NCI-H2227 treated with DMSO at 0.1 percent for 48 hours (cell line): ENCODE measurements around the gene PPM1N.

Experiments
- DNase-seq: peaks from one replicate; lab custom pipeline; 2025; lab: John Stamatoyannopoulos, UW

PPM1N gene, protein sequence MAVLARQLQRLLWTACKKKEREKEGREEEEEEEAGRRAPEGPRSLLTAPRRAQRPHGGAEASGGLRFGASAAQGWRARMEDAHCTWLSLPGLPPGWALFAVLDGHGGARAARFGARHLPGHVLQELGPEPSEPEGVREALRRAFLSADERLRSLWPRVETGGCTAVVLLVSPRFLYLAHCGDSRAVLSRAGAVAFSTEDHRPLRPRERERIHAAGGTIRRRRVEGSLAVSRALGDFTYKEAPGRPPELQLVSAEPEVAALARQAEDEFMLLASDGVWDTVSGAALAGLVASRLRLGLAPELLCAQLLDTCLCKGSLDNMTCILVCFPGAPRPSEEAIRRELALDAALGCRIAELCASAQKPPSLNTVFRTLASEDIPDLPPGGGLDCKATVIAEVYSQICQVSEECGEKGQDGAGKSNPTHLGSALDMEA

DNA sequence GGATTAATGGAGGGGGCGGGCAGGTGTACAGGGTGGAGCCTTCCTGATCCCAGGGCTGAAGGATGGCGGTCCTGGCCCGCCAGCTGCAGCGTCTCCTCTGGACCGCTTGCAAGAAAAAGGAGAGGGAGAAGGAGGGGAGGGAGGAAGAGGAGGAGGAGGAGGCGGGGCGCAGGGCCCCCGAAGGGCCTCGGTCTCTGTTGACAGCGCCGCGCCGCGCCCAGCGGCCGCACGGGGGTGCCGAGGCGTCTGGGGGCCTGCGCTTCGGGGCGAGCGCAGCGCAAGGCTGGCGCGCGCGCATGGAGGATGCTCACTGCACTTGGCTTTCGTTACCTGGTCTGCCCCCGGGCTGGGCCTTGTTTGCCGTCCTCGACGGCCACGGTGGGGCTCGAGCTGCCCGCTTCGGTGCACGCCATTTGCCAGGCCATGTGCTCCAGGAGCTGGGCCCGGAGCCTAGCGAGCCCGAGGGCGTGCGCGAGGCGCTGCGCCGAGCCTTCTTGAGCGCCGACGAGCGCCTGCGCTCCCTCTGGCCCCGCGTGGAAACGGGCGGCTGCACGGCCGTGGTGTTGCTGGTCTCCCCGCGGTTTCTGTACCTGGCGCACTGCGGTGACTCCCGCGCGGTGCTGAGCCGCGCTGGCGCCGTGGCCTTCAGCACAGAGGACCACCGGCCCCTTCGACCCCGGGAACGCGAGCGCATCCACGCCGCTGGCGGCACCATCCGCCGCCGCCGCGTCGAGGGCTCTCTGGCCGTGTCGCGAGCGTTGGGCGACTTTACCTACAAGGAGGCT, at the start of gene PPM1N:
Gene PPM1N (plus strand): TSS at position 33 of the 785 bp plus-strand sequence. CDS start 30 bp downstream, at position 63.
- DNase-seq: no peak

DNA sequence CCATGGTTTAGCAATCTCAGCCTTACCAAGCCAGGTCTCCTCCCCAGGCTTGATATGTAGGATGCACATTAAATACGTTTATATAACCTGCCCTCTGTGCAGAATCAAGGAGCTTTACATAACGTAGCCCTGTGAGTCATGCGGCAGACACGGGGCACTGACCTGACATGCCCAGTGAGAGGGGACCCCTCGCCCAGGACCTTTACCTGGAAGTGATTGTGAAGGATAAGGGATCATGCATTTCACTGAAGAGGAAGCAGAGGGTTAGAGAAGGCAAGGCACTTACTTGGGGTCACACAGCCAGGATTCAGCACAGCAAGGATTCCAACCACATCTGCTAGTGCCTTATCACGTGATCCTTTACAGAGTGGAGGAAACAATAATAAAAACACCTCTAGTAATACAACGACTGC, 49.4 kb upstream of the PPM1N start:
- DNase-seq: no peak

DNA sequence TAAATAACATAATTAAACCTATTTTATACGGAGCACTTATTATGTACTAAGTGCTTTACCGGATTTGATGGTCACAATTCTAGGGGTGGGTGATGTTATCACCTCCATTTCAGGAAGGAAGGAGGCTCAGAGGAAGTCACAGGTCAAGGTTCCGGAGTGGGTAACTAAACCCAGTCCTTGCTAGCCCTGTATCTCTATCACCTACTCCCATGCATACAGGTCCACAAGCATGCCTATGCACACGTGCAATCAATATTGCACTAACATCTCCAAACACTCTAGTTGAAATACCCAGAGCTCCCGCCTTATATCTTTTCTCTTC, 48.3 kb upstream of the PPM1N start:
- no peak for DNase-seq

DNA sequence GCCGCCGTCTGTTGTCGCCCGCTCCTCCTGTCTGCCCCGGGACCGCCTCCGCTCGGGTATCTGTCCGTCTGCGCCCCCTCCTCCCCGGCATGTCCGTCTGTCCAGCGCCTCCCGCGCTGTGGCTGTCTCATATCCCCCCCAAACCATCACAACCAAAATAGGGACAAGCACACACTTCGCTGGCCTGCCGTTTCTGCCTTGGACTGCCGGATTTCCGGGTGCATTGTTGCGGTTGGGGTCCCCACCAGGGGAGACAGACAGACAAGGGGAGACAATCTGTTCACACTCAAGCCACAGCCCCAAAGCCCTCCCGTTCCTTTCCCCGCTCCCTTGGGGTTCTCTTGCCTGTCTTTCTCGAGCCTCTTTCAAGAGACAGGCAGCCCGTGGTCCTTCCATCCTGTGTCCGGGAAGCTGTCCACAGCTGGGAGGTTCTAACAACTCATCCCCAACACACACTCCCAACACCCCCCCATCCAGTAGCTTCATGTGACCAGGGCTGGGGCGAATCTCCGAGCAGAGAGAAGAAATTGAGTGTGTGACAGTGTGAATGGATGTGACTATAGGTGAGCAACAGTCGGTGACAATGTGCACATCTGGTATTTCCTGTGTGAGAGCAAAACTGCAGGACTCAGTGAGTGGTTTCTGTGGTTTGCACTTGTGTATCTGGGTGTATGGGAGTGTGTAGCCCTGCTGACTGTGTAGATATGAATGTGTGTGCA, 47.0 kb upstream of the PPM1N start:
- DNase-seq: no peak

DNA sequence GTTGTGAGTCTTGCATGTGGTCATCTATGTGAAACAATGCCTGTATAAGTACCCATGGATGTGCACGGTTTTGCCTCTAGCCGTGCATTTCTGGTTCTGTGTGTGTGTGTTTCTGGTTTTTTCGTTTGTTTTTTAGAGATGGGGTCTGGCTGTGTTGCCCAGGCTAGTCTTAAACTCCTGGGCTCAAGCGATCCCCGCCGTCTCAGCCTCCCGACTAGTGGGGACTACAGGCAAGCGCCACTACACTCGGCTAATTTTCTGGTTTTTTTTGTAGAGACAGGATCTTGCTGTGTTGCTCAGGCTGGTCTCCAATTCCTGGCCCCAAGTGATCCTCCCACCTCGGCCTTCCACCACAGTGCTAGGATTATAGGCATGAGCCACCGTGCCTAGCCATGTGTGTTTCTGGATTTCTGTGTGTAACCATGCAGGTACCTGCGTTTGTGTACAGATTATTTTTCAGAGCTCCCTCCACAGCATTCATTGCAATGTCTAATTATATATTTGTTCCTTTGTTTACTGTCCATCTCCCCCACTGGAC, 46.3 kb upstream of the PPM1N start:
- no peak for DNase-seq

DNA sequence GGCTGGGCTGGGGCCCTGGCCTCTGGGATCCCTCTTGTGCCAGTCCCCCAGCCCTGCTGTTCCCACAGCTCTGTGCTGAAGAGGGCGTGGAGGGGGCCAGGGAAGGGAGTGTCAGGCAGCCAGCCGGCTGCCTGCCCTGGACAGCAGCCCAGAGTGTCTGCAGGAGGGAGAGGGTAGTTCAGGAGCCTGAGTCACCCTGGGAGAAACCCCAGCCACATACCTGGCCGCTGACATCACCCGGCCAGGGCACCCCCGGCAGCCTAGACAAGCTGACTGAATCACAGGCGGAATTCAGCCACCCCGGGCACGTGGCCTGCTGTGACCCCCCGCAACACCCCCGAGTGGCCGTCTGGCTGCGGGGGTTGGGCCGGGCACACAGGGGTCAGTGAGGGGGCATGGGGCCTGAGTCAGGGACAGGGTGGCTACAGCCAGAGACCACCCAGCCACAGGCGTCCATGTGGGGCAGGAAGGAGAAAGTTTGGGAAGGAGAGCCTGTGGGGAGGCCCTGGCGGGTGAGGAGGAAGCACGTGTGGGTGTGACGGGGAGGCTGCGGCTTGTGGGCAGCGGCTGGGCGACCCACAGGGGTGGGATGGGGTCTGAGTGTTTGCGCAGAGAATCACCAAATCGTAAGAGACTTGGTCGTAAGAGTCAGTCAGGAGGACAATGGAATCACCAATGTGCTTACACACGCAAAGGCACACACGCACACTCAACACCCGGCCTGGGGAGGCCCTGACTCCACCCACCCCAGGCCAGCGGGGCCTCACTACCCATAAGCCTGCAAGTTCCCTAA, 42.3 kb upstream of the PPM1N start:
- DNase-seq: no peak

DNA sequence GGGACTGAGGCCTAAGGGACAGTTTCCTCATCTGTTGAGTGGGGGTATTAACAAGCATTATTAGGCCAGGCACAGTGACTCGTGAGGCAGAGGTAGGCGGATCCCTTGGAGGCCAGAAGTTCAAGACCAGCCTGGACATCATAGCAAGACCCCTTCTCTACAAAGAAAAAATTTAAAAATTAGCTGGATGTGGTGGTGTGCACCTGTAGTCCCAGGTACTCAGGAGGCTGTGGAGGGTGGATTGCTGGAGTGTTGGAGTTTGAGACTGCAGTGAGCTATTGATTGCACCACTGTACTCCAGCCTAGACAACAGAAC, 41.8 kb upstream of the PPM1N start:
- DNase-seq: no peak

DNA sequence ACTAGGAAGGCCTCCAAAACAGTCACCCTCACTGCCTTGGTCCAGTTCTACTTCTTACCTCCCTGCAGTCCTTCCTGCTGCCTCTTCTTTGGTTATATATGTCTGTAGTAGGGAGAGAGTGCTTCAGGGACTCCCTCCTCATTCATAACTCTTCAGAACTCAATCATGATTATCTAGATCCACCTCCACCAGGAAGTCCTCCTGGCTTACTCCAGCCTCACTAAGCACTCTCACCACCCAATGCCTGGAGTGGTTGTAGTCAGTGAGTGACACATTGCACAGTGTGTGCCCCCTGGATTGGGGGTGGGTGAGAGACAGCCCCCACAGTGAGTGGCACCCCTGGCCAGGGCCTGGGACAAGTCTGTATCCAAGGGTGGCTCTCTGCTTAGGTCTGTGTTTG, 40.5 kb upstream of the PPM1N start:
- DNase-seq: no peak

DNA sequence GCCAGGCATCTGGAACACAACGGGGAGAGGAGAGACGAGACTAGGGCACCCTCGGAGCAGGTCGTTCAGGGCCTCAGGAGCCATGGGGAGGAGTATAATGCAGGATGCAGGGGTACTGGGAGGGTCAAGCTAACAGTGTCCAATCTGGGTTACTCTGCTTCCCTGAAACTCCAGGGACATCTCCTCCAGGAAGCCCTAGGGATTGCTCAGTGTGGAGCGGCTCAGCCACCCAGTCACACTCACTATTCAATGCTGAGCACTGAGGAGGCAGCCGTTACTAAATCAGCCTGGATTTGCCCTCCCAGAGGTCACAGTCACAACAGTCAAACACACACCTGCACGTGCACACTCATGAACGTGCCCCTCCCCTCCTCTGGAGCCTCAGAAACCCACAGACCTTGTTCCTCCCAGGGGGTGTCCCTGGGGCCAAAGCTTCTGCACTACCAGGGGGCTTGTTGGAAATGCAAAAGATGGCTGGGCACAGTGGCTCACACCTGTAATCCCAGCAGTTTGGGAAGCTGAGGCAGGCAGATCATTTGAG, 37.4 kb upstream of the PPM1N start:
- no peak for DNase-seq

DNA sequence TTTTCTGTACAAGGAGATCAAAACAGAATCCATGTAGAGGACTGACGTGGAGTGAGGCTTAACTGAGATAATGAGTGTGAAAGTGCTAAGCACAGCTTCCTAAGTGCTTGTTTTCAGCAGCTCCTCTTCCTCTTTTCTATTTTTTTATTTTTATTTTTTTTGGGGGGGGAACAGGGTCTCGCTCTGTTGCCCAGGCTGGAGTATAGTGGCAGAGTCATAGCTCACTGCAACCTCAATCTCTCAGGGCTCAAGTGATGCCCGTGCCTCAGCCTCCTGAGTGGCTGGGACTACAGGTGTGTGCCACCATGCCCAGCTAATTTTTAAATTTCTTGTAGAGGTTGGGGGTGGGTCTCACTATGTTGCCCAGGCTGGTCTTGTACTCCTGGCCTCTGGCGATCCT, 36.1 kb upstream of the PPM1N start:
- DNase-seq: no peak

DNA sequence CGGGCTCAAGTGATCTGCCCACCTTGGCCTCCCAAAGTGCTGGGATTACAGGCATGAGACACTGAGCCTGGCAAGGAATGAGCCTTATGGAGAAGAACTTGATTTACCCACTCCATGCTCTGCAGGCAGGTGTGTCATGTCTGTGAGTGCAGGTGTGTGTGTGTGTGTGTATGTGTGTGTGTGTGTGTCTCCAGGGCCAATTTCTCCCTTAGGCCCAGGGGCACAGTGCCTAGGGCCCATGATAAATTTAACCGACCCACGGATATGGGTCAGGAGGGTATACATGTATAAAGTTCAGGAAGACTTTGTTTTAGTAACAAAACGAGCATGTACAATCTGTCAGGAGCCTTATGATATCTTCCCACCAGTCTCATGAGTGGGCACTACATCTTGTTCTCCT, 35.0 kb upstream of the PPM1N start:
- DNase-seq: no peak

DNA sequence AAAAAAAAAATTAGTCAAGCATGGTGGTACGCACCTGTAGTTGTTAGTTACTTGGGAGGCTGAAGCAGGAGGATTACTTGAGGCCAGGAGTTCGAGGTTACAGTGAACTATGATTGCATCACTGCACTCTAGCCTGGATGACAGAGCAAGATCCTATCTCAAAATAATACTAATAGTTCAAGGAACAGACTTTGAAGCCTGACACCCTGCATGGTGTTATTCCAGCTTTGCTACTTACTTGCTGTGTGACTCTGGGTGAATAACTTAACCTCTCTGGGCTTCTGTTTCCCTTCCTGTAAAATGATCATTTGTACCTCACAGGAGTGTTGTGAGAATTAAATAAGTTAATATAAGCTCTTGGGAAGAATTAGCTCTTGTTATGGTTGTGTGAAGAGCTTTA, 34.0 kb upstream of the PPM1N start:
- no peak for DNase-seq

DNA sequence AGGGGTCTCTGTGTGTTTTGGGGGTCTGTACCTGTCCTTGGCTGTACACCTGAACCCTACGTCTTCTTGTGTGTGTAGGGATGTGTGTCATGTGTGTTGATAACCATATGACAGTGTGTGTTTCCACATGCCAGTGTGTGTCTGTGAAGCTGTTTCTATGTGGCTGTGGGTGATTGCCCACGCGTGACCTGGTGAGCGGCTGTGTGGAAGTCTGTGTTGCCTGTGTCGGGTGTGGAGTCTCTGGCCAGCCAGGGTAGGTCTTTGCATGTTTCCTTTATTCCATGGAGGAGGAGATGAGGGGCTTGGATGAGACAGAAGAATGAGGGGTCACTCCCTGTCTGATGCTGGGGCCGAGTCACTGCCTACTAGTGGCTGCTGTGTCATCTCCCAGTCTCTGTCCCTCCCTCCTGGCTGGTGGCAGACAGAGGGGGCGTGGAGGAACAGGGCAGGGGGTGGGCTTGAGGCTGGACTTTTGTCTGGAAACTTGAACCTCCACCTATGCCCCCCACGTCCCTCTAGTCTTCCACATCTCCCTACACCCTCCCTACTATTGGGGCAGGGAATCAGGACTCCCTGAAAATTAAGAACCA, 33.3 kb upstream of the PPM1N start:
- DNase-seq: no peak

DNA sequence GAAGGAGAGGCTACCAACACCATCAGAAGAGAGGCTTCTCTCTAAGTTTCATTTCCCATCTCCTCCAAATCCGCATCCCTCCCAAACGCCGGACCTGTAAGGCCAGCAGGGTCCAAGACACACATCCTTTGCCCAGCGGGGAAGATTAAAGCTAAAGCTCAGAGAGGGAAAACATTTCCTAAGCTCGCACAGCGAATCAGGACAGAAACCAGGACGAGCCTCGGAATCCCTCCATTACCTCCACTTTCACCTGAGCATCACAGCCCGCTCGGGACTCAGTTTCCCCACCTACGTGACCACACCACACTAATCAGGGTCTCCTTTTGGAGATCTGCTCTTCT, 31.2 kb upstream of the PPM1N start:
- DNase-seq: no peak

DNA sequence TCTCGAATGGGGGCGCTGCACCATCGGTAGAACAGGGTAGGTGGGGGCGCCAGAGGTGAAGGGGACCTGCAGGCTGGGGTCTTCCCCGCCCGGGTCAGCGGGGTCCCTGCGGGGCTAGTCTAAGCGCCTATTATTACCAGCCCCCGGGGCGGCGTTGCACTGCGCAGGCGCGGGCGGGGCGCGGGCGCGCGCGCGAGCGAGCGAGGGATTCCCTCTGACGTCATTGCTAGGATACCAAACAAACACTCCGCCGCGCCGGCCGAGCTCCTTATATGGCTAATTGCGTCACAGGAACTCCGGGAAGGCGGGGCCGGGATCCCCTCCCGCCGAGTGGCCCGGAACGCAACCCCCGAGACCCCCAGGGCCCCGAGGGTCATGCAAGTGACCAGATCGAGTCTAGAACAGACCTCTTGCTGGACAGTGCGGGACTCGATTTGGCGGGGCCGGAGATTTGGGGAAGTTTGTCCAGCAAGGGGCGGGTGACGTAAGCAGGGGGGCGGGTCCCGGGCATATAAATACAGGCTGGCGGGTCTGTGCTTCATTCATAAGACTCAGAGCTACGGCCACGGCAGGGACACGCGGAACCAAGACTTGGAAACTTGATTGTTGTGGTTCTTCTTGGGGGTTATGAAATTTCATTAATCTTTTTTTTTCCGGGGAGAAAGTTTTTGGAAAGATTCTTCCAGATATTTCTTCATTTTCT, 30.6 kb upstream of the PPM1N start, which contains the start of gene FOSB:
Gene FOSB (plus strand): TSS at position 541 of the 703 bp plus-strand sequence. CDS start 591 bp downstream, outside the sequence.
- DNase-seq: peak; percentile 87

DNA sequence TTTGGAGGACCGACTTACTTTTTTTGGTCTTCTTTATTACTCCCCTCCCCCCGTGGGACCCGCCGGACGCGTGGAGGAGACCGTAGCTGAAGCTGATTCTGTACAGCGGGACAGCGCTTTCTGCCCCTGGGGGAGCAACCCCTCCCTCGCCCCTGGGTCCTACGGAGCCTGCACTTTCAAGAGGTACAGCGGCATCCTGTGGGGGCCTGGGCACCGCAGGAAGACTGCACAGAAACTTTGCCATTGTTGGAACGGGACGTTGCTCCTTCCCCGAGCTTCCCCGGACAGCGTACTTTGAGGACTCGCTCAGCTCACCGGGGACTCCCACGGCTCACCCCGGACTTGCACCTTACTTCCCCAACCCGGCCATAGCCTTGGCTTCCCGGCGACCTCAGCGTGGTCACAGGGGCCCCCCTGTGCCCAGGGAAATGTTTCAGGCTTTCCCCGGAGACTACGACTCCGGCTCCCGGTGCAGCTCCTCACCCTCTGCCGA, 30.0 kb upstream of the PPM1N start:
- DNase-seq: no peak

DNA sequence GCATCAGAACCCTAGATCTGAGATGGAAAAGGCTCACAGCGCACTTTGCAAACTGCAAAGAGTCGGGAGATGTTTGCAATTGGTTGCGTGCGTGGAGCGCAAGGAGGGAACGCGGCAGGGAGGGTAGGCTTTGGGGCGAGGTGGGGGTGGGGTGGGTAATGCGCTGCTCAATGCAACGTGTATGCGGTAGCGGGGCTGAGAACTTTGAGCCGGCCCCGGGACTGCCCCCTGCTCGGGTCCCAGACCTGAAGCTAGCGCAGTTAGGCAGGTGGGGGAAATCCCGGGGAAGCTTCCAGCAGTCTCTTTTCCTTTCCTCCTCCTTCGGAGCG, 29.5 kb upstream of the PPM1N start:
- DNase-seq: no peak

DNA sequence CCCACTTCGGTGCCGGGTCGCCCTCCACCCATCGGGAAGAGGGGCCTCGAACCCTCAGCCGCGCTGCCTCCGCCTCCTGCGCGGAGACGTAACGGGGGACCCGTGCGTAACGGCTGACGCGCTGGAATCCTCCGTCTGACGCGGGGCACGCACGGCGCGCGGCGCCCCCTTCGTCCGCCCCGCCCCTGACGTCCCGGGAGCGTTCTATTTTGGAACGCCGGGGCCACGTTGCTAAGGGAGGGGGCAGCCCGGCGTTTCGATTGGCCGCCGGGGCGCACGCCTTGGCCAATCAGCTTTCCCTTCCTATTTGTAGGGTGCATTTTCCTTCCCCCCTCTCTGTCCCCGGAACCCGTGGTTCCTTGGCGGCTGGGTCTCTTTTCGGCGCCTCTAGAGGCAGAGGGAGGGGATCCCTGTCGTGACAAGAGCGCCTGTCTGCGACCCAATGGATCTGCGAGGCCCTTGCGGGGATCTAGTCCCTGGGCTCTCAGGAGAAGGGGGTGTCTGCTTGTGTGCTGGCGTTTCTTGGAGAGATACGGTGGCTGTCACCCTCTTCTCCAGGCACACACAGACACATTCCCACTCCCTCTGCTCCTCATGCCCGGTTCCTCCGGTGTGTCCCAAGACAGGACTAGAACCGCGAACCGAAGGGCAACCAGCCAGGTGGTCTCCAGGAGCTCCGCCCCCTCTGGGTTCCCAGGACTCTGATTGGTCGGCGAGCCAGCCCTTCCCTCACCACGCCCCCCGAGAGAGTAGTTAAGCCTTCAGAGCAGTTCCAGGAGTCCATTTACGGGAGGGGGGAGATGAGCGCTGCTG, 28.9 kb upstream of the PPM1N start:
- peak; percentile 79 for DNase-seq

DNA sequence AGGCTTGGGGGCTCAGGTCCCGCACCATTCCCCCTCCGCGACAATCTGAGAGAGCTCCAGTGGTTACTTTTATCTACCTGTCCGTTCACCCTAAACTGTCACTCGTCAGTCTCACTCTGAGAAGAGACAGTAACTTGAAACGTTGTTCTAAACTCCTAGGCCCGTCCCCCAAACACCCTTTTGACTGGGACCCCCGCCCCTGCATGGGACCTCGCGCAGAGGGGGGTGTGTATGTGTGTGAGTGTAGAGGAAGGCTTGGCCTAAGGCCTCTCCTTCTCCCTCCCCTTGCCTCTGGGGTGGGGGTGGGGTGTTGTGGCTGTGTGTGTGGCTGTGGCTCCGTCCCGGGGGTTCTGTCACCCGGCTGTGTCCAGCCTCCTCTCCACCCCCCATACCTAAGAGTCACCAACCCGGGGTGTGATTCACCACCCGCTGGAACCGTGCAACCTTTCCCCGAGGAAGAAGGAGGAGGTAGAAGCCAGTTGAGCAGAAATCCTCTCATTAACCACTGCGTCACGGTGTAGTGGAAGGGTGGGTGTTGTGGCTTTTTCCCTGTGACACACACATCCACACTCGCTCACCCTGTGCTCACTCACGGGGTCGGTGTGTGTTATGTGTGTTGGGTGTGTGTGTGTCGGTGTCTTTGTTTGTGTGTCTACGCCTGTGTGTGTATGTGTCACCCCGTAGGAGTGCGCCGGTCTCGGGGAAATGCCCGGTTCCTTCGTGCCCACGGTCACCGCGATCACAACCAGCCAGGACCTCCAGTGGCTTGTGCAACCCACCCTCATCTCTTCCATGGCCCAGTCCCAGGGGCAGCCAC, 28.1 kb upstream of the PPM1N start:
- no peak for DNase-seq
